Fibroblast of peridontal ligament (primary cell): ENCODE results near the gene TNS3.

ENCODE experiments used
- DNase-seq: peaks from one replicate; pipeline ENCODE4 v3.0.0-alpha.2; 2010; ENCODE audit errors: extremely low read depth

Gene TNS3

DNA sequence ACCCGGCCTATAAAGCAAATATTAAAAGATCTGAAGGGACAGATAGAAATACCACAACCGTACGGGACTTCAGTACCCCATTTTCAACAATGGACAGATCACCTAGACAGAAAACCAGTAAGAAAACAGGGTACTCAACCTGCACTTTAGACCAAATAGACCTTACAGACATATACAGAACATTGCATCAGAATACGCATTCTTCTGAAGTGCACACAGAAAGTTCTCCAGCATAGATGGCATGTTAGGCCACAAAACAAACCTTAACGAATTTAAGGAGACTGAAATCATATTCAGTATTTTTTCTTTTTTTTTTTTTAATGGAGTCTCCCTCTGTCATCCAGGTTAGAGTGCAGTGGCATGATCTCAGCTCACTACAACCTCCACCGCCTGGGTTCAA, 151.5 kb downstream of the TNS3 start:
- no peak for DNase-seq

DNA sequence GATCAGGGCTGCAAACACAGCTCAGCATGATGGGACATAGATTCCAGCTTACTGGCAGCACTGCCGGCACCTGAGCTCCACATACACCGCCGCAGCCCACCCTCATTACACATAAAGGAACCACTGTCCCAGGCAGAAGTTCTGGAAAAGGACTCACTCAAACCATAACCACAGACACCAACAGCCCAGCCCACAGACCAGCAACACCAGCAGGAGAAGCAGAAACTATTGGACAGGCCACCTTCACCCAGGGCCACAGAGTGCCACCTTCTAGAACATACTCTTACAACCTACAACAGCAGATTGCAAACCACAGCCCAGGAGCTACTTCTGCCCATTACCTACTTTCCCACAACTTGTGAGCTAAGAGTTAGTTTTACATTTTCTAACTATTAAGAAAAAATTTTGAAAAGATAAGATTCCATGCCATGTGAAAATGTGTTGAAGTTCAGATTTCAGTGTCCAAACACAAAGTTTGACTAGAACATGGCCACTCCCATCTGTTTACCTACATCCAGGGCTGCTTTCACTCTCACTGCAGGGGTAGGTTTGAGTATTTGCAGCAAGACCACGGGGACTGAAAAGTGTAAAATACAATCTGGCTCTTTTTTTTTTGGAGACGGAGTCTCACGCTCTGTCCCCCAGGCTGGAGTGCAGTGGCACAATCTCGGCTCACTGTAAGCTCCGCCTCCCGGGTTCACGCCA, 153.0 kb downstream of the TNS3 start:
- no peak for DNase-seq

DNA sequence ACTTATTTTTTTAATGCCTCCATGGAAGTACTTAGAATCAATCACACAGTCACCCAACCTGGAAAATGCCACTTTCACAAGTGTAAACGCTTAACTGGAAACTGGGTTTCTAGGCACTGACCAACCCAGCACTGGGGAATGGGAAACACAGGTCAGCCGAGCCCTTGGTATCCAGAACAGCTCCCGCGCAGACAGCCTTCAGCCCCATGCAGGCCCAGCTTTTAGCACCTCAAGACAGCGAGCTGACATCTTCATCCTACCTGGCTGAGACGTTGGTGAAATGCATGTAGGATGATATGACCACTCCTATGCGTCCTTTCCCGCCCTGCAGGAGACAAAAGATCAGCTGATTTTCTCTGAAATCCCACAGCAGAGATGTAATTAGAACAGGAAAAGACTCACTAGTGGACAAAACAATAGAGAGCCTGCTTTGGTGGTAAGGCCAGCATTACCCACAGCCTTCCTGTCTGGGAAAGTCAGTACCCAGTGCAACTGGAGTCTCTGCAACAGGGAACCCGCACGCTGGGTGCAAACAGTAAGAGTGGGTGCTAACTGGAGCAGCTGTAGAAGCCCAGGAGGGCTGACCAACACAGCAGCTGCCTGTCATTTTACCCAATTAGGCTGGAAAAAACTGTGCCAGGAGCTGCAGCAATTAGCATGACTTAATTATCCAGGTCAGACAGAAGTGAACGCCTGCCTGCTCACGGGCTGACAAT, 153.7 kb downstream of the TNS3 start:
- DNase-seq: no peak

DNA sequence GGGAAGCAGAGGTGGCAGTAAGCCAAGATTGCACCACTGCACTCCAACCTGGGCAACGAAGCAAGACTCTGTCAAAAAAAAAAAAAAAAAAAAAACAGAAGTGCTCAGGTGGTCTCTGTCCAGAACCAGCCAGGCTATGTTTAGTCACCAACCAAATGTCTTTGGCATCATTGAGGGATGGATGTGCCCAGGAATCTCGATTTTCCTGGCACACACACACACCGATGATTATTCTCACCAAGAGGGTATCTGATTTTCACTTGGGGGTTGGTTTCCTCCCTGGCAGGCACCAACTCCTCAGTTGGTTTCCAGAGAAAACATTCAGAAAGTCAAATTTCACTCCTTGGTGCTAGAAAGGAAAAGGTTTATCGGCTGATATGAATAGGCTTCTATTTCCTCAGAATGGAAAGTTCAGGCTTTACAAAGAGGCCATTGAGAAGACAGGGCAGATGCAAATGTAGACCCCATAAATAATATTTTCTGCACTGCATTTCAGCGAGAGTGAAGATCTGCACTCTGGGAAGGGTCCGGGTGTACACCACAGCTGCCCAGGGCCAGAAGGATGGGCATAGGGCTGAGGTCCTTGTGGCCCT, 154.8 kb downstream of the TNS3 start:
- no peak for DNase-seq

DNA sequence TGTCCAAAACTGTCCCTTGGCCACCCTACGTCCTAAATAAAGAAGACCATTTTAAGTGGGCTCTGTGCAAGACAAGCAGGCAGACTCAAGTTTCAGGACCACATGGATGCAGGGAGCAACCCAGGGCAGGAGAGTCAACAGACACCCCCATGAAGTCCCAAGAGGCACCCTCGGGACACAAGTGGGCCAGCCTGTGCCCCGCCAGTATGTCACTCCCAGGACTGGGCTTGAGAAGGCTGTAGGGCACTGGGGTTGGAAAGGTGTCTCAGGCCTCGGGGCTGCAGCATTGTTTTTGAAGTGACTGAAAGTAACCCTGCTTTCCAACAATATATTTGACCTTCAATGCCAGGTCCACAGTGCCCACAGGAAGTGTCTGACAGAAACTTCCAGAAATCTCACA, 157.4 kb downstream of the TNS3 start:
- no peak for DNase-seq

DNA sequence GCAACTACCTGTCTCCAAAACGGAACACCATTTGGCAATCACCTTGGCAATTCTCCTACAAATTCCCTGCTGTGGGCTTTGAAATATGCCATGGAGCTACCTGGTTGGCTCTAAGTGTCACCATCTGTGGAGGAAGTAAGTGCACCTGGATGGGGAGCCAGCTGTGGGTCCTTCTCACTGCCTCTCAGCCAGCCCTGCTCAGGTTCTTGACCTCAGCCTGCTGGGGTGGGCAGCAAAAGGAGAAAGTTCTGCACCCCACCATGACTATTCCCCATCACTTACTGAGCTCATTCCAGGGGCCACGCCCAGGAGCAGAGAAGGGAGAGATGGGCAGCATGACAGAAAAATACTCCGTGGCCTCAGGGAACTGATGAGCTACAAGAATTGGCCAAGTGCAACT, 158.7 kb downstream of the TNS3 start:
- DNase-seq: no peak

DNA sequence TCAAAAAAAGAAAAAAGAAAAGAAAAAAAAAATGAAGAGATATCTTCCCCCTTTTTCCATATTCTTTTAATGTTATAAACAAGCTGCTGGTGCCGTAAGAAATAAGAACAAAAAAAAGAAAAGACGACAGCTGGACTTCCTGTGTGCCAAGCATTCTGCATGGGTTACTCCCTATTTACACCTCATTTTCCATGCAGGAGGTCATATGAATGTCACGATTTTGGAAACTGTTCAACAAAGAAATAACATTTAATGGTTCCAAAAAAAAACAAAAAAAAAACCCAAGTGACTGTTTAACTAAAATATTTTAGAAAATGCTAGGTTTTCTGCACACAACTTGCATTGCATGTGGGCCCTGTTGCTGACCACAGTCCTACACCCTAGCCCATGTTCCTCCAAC, 159.3 kb downstream of the TNS3 start:
- peak; percentile 27 for DNase-seq

DNA sequence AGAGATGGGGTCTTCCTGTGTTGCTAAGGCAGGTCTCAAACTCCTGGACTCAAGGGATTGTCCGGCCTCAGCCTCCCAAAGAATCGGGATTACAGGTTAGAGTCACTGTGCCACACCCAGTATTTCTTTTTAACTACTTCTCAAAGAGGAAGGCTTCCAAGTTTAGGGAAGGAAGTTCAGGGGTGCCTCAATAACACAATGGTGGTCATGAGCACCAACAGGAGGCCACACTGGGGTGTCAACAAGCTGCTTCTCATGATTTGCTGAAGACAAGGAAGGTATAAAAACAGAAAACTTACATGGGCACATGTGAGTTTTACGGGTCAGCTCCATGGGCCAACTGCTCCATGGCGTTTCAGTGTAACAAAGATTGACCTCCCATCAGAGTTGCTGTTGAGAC, 160.5 kb downstream of the TNS3 start:
- DNase-seq: no peak

DNA sequence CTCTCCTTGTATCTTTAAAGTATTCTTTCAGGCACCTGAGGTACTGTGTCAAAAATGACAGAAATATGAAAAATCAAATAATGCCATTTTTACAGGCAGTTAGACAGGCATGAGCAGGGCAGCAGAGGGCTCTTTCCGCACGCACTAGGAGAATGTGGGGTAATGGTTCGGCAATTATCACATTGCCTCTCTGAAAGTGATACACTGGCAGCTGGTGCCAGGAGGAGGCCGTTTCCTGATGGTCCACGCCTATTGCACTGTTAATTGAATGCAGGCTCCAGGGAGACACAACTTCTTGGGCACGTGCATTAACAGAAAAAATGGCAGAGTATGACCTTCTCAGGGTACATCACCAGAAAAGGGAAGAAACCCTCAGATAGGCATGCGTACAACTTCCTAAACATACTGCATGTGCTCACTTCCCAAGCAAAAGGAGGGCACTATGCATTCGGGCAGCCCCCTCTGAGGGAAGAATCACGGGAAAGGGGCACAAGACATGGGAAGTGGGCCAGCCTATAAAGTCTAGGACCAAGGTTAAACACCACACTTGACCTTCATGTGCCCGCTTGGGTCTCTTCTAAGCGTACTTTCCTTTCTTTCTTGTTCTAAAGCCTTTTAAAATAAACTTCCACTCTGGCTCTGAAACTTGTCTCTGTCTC, 161.7 kb downstream of the TNS3 start:
- no peak for DNase-seq

DNA sequence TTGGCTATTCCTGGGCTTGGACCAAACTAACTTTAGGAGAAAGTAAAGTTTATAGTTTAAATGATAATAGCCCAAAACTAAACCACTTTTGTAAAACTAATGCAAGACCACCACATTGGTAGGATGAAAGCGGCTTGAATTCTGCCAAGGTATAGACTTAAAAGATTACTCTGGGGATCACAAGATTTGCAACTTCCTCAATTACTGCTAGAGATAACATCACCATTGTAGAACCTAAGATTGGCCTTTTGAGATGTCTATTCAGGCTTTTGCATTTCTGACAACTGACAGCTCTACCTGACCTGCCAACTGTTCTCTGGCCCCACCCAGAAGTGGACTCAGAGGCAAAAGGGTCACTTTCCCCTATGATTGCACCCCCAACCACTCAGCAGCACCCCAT, 162.4 kb downstream of the TNS3 start:
- no peak for DNase-seq

DNA sequence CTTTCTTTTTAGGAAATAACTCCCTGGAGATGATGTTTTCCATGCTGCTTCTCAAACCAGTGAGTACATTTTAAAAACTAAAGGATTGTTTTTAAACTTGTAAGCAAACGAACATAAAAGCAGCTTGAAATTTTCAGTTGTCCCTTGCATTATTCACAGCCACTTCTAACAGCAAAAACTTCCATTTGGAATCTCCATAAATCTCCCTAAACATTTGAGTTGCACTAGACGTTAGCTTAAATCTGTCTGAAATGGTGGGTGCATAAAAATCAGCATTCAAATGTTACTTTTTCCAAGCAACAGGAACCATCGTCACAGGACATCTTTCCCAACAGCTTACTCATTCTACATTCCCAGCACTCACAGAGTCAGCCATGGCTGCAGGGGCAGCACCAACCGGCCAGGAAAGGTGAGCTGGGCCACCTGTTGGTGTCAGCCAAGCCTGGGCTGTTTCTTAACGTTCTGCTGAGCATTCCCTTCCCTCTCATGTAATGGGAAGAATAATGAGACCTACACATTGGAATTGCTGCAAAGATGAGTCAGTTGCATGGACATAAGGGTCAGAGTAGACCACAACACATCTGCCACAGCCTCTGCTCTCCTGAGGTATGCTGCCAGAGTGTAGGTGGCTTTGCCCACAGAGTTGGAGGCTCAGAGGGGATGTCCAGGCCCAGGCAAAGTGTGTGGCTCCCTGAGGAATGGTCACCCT, 163.2 kb downstream of the TNS3 start:
- DNase-seq: peak; percentile 27

DNA sequence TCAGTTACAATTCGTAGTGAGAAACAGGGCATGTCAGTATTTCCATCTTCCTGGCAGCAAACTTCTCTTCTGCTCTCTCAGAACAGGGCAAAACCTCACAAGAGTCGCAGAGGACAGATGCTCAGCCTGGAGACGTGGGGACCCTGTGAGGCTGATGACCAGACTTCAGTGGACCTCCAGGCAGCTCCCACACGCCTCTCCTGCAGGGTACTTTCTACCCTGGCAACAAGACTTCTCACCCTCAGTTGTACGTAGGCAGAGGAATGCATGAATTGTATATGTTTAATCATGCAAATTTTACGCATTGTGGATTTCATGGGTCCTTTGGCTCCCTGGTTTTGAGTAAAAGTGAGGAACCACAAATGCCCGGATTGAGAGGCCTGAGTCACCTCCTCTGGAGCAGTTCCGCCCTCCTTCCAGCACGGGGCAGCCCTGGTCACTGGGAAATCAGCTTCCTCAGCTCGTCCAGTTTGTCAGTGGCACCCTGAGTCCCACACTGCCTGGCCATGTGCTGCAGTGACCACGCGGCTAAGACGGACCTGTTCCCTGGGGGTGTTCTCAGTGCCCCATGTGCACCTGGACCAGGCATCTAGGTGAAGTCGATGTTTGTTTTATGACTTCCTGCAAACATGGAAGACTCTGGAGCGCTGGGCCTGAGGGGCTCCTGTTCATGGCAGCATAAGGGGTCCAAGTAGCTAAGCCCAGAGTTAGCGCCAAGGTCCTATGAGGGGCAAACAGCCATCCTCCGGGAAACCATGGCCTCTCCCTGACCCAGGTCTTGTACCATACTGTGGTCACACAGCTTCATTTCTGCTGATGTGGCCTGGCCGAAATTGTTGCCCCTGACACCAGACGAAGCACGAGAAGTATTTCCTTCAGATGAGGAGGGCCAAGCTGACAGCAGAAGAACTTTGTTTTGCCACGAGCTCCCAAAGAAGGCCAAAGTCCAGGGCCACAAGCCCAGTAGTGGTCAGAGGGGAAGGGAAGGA, 165.1 kb downstream of the TNS3 start:
- no peak for DNase-seq

DNA sequence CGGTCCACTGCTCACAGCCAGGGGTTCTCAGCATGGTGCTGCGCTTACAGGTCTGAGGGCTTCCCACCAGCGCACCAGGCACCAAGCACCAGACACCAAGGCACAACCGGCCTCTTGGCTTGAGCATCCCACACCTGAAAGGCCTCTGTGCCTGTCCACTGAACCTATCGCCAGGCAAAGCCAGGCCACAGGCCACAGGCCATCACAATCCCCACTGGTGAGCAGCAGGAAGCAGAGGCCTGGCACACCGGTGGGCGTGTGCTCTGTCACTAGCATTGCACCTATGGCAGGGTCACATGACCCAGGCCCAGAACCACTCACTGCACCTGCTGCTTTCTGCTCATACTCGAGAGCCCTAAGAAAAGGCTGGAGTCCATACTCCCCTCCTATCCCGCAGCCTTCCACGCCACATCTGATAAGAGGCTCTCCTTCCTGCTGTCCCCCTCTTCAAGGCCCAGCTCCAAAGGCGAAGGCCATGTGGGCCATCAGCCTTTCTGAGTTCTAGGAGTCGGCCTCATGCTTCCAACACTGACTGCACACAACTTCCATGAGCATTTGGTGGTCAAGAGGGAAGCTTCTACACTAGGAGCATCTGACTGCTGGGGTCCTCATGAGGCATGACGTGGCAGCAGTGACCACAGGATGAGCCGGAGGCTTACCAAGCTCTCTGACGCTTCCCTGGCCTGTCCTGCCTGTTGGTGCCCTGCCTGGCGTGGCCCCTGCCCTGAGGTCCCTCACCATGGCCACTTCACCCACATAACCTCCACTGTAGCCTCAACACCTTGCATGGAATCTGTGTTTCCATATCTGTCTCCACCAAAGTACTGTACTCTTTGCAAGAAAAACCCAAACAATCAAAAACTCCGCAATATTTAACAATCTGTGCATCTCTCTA, 166.3 kb downstream of the TNS3 start:
- DNase-seq: no peak

DNA sequence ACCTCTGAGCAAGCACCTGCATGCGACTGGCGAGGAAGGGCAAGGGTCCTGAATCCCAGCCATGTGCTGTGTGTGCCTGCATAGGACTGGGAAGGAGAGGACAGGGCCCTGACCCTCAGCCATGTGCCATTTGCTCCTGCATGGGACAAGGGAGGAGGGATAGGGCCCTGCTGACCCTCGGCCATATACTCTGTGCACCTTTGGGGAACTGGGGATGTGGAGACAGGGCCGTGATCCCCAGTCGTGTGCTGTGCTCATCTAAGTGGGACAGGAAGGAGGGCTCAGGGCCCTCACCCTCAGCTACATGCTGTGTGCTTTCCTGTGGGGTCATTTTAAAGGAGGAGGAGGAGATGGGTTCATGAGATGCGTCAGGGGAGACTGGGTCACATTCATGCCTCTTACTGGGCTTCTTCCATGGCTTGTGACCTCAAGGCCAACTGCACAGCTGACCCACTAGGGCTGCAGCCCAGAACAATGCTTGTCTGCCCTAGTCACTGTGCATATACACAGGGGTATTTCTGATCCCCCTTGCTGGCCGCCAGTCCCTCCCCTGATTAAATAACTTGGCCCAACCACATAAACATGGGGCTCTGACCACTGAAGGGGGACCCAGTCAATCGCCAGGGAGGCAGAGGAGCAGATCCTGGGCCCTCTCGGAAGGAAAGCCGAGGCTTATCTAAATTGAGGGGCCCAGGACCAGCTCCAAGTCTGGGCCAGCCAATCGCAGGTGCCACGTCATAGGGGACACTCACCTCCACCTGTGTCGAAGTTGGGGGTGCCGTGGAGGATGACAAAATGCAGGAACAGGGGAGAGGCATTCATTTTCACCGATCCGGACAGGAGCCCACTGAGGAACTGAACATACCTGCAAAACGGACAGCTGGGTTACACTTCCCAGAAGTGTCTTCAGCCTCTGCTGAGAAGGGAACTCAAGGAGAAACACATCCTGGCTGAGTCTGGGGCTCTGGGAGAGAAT, 167.3 kb downstream of the TNS3 start:
- no peak for DNase-seq

DNA sequence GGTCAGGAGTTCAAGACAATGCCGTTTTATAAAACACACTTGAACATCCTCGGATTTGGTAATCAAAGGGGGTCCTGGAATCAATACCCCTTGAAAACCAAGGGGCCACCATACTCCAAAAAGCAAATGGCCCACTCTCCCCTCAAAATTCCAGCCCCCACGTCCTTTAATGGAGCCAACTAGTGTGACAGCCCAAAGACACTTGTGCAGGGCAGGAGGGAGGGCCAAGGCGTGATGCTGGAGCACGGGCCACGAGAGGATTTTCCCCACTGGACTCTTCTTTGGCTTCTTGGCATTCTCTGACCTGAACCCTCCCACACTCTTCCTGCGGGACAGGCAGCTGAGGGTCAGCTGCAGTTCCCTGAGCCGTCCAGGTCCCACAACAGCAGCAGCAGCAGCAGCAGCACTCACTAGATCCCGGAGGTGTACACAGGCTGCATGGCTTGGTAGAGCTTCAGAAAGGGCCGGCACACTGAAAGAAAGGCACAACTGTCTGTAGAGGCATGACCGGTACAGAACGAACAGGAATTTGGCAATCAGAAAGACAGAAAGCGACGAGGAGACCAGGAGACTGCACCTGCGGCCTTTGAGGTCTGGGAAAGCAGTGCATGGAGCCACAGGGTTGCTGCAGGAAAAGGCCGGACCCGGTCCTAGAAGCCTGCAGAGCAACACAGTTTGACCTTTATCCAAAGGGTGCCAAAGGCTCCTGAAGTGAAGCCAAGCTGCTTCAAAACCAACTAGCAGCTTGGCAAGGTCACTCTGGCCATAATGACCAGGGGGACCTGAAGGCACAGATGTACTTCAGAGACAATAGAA, 168.2 kb downstream of the TNS3 start:
- DNase-seq: no peak

DNA sequence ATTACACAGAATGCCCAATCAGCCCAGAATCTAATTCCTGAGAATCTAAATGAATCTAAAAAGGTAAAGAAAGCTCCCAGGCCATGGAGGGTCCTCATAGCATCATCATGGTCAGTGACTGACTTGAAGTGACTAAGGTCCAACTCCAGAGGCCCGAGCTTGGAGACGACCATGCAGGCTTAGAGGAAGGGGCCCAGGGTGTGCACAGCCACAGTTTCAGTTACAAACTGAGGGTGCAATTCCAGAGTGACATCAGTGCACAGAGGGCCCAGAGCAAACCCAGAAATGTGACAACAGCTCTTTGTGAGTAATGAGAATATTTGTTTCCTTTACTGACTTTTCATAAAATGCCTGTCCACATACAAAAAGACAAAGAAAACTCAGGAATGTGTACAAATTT, 170.0 kb downstream of the TNS3 start:
- no peak for DNase-seq

DNA sequence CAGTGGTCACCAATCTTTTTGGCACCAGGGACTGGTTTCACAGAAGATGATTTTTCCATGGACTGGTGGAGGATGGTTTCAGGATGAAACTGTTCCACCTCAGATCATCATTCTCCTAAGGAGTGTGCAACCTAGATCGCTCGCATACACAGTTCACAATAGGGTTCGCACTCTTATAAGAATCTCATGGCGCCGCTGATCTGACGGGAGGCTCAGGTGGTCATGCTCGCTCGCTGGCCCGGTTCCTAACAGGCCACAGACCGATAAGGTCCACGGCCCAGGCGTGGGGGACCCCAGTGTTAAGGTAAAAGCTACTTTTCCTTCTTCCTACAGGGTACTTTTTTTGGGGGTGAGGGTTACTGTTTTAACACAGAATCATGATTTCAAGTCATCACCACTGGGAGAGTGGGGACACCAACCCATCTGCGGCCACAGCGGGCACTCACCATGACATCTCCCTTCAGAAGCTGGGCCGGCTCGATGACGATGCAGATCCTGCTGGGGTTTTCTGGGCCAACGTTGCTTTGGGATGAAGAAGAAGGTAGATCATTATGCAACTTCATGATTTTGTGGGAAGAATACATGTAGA, 170.5 kb downstream of the TNS3 start:
- no peak for DNase-seq
